DMS53 (cell line): ENCODE measurements around the gene STAT4.

ENCODE experiments used
- DNase-seq: peaks from one replicate; lab custom pipeline; 2025; lab: John Stamatoyannopoulos, UW

STAT4 gene

DNA sequence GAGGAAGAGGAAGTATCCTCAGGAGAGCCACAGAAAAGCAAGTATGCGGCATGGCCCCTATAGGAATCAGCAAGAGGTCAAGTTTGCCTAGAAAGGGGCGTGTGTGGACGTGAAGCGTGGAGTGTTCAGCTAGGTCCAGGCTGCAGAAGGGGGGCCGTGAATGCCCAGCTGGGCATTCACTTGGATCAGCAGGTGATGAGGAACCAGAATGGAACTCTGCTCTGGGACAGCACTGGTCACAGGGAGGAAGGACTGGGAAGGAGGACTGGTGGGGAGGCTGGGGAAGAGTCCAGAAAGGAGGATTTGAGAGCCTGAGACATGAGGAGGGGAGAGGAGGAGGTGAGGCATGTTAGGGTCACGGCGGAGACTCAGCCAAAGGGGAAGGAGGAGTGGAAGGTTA is 156.6 kb downstream of the STAT4 start:
- no peak for DNase-seq

DNA sequence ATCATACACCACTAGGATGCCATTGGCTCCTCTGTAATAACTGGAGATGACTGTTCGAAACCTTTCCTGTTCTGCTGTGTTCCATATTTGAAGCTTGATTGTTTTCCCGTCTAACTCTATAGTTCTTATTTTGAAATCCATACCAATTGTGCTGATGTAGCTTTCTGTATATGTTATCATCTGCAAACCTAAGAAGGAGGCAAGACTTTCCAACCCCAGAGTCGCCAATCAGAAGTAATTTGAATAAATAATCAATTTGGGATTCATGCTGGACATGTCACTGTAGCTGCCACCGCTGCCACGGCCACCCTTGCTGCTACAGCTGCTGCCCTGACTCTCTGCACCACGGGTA is 157.5 kb downstream of the STAT4 start:
- no peak for DNase-seq

DNA sequence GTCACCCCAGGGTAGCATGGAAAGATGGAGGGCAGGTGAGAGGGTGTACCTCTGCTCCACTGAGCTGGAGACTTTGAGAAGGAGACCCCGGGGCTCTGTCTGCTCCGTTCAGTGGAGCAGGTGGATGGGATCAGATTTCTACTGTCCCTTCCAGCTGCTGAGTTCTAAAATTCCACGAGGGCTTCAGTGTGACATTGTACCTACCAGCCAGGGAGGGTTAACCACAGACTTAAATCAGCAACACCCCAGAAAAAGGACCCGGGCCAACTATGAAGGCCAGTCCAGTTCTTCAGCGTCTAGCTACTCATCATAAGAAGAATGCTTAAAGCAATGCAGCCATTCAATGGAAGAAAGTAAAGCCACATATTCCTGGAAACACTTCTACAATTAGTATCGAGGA is 160.7 kb downstream of the STAT4 start:
- DNase-seq: no peak

DNA sequence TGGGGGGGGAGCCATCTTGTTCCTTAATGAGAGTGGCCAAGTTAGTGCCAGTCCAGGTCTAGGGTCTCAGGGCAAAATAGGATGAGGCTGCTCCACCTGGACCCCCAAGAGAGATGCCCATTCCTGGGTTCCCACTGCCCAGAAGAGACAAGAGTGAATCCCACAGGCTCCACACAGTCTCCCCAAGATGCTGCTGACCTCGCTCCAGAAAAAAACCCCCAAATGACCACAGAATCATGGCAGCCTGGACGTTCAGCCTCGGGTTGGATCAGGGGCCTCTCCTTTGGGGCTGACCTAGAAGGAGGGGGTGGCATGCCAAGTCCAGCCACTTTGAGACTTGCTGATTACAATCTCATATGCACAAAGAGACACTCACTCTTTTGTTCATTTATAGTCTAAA is 161.9 kb downstream of the STAT4 start:
- no peak for DNase-seq

DNA sequence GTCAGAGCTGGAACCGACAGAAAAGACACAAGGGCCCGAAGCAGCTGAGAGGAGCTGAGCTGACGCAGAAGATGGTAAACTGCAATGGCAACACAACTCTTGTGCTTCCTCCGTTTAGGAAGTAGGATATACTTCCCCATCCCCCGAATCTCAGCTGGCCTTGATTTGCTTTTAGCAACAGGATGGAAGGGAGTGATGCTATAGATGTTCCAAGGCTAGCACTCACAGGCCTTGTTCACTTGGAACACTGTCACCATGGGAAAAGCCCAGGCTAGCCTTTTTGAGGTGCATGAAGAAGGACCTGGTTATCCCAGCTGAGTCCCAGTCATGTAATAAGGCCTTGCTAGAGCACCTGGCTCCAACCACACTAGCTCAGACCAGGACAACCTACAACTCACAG is 162.9 kb downstream of the STAT4 start:
- DNase-seq: no peak

DNA sequence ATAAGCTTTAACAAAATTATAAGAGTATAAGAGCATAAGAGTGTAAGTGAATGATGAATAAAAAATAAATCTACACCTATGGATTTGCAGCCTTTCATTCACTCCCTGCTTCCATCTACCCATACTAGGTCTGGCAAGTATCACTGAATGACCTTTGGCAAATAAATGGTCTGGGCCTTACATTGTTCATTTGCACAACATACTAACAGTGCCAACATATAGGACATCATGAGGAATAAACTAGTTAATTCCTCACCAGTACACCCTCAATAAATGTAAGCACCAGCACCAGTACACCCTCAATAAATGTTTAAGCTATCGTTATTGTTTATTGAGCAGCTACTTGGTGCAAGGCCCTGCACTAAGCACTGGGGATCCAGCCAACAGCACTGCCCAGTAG is 163.7 kb downstream of the STAT4 start:
- DNase-seq: no peak

DNA sequence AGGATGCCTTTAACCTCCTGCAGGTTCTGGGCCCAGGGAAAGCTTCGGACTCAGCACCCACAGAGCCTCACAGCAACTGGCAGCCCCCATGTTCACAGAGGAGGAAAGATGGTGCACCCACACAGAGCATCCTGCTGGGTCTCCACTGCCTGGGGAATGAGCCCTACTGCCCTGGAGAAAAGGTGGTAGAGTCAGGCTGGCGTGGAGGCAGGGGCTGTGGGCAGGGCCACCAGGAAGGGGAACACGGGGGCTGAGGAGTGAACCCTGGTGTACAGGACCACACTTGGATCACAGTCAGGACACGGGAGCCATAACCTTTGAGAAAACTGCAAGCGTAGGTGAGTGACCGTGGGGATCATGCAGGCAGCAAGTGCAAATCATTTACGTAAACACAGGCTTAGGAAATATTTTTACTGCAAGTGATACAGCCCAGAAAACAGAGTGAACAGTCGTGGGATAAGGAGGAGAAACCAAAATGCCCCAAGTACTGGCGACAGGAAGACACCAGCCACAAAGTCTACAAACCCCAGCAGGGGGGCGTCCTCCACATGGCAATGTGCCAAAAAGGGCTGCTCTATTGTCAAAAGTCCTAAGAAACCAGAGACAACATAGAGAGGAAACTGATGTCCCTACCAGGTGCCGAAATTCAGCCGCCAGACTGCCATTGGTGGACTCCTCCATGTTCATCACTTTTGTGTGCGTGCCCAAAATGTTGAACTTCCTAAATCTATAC is 164.4 kb downstream of the STAT4 start:
- no peak for DNase-seq

DNA sequence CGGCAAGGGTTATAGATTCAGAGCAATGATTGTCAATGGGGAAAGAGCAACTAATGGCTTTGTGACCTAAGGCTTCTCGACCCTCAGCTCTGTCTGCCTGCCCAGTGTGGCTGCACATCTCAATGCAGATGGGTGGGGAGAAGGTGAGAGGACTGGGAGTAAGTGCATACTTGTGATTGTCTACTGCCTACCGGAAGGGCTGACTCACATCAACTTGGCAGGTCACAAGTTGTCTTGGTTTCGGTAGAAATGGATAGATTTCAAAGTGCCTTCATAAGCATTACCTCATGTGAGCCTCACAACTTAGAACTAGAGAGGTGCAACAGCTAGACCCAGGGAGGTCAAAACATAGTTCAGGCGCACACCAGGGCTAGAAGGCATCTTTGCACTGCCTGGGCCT is 166.2 kb downstream of the STAT4 start:
- no peak for DNase-seq

DNA sequence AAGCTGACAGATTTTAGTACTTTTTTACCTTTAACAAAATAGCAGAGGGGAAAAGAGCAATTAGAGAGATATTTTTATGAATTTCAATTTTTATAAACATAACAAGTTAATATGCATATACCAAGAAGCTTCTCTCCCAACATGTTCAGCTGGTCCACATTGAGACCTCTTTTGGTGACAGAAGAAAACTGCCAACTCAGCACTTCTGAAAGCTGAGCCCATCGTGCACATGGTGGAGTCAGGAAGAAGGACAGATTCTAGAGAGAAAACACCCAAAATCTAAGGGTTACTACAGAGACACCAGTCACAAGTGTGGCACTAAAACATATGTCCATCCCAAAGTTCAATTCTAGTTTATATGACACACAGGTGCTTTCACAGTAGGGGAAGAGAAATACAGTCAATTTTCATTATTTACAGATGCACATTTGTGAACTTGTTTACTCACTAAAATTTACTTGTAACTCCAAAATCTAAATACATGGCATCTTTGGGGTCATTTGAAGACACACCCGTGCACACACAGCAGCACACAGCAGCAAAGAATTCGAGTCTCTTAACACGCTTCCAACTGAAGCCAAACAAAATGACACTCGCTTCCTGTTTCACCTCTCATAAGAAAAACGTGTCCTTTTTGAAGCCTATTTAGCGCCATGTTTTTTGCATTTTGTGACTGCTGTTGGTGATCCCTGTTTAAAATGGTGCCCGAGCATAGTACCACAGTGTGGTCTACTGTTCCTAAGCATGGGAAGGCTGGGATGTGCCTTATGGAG is 168.3 kb downstream of the STAT4 start:
- no peak for DNase-seq

DNA sequence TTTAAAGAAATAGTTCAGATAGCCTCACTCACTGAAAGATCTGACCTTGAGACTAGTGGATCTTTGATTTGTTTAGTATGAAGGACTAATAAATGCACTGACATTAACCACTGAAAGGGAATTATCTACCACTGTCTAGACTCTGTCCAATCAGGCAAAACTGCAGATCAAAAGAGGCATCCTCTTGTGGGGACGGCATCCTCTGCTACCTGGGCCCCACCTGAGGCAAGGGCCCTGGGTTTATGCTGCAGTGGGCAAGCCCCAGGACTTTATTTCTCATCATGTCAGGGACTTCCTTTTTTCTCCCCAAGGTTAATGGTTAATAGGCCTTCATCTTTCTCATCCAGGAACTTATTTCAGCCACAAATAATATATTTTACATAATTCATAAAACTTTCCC is 169.1 kb downstream of the STAT4 start:
- no peak for DNase-seq

DNA sequence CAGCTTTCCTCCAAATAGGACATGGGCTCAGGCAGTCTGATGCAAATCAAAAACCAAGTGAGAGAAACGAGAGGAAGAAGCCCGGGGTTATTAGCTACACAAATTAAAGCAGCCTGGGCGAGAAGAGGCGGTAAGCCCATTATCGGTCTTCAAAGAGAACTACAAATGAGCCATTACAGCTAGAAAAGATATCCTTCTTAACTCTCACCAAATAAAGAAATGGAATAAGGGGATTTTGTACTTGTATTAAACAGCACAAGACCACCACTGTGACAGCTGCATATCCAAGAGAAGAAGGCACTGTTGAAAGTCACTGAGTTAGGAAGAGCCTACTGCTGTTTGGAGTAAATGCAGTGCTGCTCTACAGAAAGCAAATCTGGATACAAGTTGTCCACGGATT is 169.5 kb downstream of the STAT4 start:
- DNase-seq: no peak

DNA sequence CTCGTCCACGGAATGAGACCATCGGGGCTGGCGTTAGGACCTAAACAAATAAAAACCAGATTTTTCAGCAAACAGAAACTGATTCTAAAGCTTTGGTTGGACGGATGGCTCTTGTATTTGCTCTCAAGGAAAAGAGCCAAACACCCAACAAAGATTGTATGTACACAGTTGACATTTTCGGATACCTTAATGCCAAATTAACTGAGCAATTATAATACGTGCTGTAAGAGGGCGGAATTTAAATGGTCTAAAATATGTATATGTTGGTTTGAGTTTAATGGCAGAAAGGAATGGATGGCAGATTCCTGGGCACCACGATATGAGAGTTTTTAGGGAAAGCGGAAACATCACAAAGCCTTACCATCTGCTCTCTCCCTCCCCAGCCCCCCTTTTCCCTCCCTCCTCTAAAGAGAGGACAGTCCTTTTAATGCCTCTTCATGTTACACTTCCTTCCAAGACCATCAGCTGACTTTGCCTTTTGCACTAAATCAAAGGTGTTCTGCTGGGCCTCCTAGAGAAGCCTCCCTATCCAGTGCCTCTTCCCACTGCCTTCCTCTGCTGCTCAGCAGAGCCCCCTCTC is 170.1 kb downstream of the STAT4 start:
- no peak for DNase-seq

DNA sequence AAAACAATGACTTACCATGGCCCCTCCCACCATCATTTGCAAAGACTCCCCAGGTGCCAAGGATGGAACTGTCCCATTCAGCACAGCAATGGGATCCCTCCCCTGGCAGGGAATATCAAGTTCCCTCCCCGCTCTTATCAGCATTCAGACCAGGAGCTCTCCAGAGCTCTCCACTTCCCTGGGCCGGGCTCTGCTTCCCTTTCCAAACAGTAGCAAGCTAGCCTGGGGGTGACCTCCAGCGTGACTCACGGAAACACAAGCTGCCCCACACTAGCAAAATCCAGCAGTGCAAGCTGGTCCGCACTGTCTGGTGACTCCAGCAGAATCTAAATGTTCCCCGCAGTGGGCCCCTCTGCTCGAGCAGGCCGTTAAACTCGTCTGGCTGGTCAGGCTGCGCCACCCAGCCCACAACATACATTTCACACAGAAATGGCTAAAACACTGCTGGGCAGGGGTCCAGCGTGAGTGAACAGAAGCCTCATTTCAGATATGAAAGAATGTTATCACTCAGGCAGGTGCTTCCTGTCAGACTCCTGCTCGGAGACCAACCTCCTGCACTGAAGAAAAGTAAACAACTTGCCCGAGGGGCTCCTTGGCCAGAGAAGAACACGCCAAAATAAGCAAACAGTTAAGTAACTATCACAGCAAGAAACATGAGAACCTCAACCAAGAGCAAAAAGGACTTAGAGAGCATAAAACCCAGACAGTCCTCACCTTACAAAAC is 170.7 kb downstream of the STAT4 start:
- DNase-seq: peak; percentile 40
